AG04449 (cell line): Measurements from ENCODE around the gene LMTK3.

Source experiments
- CTCF ChIA-PET: fragments of 350-600 bp; formaldehyde crosslinking; extraction: SDS; loops from one replicate; lab custom pipeline; 2021; ENCODE audit warnings: antibody characterized with exemption; lab: Yijun Ruan, JAX
- POLR2A ChIA-PET: fragments of 400-600, 350-600 bp; formaldehyde crosslinking; extraction: SDS; loops from one replicate; lab custom pipeline; 2020; ENCODE audit warnings: antibody characterized with exemption, inconsistent platforms; lab: Yijun Ruan, JAX
- DNase-seq: peaks from one replicate; pipeline ENCODE4 v3.0.0-alpha.2; 2010; ENCODE audit warnings: low read depth, low spot score
- H3K4me3 ChIP-seq: 2 replicates; pipeline ENCODE4 v1.5.1; 2011; ENCODE audit warnings: low read depth, mild to moderate bottlenecking, control low read depth, low read length
- TF ChIP-seq, protein P1 (sequence below): IDR thresholded peaks from one replicate; pipeline ENCODE4 v1.5.1; 2011; ENCODE audit warnings: mild to moderate bottlenecking, moderate library complexity, low read length, control low read depth, inconsistent platforms; ENCODE audit not compliant: insufficient read depth; ENCODE audit errors: missing control alignments

LMTK3 gene, protein sequence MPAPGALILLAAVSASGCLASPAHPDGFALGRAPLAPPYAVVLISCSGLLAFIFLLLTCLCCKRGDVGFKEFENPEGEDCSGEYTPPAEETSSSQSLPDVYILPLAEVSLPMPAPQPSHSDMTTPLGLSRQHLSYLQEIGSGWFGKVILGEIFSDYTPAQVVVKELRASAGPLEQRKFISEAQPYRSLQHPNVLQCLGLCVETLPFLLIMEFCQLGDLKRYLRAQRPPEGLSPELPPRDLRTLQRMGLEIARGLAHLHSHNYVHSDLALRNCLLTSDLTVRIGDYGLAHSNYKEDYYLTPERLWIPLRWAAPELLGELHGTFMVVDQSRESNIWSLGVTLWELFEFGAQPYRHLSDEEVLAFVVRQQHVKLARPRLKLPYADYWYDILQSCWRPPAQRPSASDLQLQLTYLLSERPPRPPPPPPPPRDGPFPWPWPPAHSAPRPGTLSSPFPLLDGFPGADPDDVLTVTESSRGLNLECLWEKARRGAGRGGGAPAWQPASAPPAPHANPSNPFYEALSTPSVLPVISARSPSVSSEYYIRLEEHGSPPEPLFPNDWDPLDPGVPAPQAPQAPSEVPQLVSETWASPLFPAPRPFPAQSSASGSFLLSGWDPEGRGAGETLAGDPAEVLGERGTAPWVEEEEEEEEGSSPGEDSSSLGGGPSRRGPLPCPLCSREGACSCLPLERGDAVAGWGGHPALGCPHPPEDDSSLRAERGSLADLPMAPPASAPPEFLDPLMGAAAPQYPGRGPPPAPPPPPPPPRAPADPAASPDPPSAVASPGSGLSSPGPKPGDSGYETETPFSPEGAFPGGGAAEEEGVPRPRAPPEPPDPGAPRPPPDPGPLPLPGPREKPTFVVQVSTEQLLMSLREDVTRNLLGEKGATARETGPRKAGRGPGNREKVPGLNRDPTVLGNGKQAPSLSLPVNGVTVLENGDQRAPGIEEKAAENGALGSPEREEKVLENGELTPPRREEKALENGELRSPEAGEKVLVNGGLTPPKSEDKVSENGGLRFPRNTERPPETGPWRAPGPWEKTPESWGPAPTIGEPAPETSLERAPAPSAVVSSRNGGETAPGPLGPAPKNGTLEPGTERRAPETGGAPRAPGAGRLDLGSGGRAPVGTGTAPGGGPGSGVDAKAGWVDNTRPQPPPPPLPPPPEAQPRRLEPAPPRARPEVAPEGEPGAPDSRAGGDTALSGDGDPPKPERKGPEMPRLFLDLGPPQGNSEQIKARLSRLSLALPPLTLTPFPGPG (N-terminal part only)

DNA sequence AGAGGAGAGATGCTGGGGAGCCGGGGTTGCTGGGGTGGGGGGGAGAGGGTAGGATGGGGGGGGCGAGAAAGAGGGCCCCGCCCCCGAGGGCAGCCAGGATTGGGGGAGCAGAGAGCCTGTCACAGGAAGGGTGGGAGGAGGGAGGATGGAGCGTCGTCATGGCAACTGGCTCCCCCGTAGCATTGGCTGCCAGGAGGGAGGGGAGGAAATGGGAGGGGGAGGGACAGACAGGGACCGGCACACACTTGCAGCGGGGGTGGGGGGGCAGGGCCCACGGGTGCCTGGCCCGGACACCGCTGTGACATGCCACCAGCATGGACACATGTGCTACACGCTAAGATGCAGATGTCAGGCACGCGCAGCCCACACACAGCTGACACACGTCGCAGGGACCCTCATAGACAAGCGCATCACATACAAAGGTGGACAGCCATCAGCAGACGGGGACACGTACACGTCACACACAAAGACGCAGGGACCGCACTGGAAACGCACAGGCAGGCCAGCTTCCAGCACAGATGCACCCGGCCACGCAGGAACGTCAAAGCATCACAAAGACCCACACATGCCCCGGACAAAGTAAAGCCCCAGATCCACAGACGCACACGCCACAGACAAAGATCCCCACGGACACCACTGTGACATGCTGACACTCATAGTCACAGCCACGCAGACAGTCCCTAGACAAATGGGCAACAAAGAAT is at the start of gene LMTK3:
Gene LMTK3 (minus strand): TSS at position 36 of the 704 bp plus-strand sequence. CDS start 259 bp downstream, outside the sequence.
- ChIA-PET POLR2A (no interaction called here), CTCF (interaction anchor here (1.0 kb wide), 1 partner anchor 72 kb away, joined by 3 read pairs; no protein-coding TSS in a partner anchor)
- no peak for DNase-seq
- TF ChIP-seq, protein P1, sequence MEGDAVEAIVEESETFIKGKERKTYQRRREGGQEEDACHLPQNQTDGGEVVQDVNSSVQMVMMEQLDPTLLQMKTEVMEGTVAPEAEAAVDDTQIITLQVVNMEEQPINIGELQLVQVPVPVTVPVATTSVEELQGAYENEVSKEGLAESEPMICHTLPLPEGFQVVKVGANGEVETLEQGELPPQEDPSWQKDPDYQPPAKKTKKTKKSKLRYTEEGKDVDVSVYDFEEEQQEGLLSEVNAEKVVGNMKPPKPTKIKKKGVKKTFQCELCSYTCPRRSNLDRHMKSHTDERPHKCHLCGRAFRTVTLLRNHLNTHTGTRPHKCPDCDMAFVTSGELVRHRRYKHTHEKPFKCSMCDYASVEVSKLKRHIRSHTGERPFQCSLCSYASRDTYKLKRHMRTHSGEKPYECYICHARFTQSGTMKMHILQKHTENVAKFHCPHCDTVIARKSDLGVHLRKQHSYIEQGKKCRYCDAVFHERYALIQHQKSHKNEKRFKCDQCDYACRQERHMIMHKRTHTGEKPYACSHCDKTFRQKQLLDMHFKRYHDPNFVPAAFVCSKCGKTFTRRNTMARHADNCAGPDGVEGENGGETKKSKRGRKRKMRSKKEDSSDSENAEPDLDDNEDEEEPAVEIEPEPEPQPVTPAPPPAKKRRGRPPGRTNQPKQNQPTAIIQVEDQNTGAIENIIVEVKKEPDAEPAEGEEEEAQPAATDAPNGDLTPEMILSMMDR = no peak
- peak within 1 kb of the TSS; percentile 50 for H3K4me3 ChIP-seq

DNA sequence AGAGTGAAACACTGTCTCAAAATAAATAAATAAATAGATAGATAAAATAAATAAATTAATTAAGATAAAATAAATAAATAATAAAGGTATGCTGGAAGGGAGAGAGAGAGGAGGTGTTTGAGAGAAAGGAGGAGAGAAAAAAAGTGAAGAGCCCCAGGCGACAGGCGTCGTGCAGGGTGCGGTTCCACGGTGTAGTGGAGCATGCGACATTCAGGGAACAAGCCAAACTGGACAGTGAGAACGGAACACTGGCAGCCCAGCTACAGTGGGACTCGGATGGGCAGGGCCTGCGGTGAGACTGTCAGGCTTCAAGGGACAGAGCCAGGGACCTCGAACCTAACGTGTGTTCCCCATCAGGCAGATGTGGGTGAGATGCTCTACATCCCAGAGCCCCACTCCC is 49.8 kb upstream of the LMTK3 start:
- CTCF ChIA-PET = no interaction called here
- DNase-seq = no peak
- TF ChIP-seq, protein P1 = no peak
- no peak overlapping the region for H3K4me3 ChIP-seq
- POLR2A ChIA-PET = no interaction called here

DNA sequence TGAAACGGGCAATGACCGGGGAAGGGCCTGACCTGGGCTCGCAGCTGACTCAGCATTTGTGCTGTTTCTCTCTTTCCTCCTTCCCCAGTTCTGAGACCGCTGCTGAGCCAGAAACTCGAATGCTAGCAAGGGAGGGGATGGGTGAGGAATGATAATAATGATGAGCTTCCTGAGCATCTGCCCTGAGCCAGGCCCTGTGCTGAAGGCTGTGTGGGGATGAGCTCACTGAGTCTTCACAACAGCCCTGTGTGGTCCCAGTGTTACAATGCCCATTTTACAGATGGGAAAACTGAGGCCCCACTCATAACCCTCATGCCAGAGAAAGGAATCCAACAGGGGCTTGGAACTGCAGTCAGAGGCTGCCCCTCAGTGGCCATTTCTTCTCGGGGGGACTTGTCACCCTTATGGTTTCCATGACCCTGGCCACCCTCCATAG is 48.5 kb upstream of the LMTK3 start:
- POLR2A ChIA-PET = no interaction called here
- CTCF ChIA-PET = interaction anchor here (0.6 to 1.5 kb wide), 3 partner anchors 24 to 90 kb away, joined by 3 to 5 read pairs (median 3); no protein-coding TSS in a partner anchor
- no peak overlapping the region for H3K4me3 ChIP-seq
- no peak for DNase-seq
- TF ChIP-seq, protein P1 = no peak

DNA sequence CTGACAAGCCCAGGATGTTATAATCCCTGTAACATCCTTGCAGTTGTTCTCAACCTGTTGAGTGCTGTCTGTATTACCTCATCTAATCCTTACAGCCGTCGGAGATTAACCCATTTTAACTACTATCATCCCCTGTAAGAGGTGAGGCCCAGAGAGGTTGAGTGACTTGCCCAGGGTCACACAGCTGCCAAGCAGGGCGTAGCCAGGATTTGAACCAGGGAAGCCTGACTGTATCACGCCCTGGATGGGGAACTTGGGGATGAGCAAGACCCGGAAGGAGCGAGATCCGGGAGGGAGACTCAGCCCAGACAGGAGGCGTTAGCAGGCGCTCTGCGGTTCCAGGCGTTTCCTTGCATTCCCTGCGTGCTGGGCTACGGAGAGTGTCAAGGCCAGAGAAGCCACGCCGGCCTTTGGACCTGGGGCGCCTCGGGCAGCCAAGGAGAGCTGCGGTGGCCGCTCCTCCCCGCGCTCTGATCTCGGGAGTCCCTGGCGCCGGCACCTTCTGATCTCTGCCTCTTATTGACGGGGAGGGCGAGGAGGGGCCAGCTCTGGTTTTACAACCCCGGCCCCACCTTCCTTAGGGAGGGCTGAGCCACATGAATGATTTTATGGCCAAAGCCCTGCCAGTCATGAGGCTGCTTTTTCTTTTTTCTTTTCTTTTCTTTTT is 46.5 kb upstream of the LMTK3 start:
- no peak overlapping the region; the same call in 1 of the 2 replicates for H3K4me3 ChIP-seq
- TF ChIP-seq, protein P1 = no peak
- no peak for DNase-seq
- ChIA-PET POLR2A (no interaction called here), CTCF (interaction anchor here (1.0 kb wide), 1 partner anchor 27 kb away, joined by 4 read pairs; no protein-coding TSS in a partner anchor)

DNA sequence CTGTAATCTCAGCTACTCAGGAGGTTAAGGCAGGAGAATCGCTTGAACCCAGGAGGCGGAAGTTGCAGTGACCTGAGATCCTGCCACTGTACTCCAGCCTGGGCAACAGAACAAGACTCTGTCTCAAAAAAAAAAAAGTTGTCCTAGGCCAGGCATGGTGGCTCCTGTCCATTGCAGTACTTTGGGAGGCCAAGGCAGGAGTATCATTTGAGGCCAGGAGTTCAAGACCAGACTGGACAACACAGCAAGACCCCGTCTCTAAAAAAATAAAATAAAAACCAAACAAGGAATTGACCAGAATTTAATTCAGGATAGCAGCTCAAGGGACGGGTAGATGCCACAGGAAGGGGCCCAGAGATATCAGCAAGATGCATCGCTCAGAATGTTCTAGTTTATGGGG is 45.2 kb upstream of the LMTK3 start:
- no peak overlapping the region for H3K4me3 ChIP-seq
- POLR2A ChIA-PET = no interaction called here
- CTCF ChIA-PET = interaction anchor here (1.0 to 2.5 kb wide), 2 partner anchors 32 to 68 kb away, joined by 3 to 9 read pairs; no protein-coding TSS in a partner anchor
- no peak for DNase-seq
- TF ChIP-seq, protein P1 = no peak
